GM12891 (cell line): ENCODE measurements around the gene AIMP1.

Experiments
- PAX5 ChIP-seq: IDR thresholded peaks from 2 replicates; pipeline ENCODE4 v1.6.1; 2011; ENCODE audit warnings: low read length, moderate library complexity, mild to moderate bottlenecking; ENCODE audit not compliant: insufficient read depth, severe bottlenecking
- POLR2A ChIP-seq: IDR thresholded peaks from 2 replicates; pipeline ENCODE4 v1.6.1; 2011; ENCODE audit warnings: low read depth, low read length, control low read depth
- POLR2AphosphoS5 ChIP-seq: IDR thresholded peaks from 2 replicates; pipeline ENCODE4 v1.6.1; 2011; ENCODE audit warnings: low read depth, low read length, control low read depth
- POU2F2 ChIP-seq: IDR thresholded peaks from 2 replicates; pipeline ENCODE4 v1.6.1; 2011; ENCODE audit warnings: low read depth, mild to moderate bottlenecking, control low read depth, low read length, moderate library complexity
- TAF1 ChIP-seq: IDR thresholded peaks from 2 replicates; pipeline ENCODE4 v1.6.1; 2011; ENCODE audit warnings: low read depth, low read length, control low read depth

- no peak for TF ChIP-seq POU2F2
- no peak for TF ChIP-seq POLR2A
- no peak for TF ChIP-seq TAF1
- no peak for TF ChIP-seq POLR2AphosphoS5
- no peak for TF ChIP-seq PAX5
Measured at GRCh38 chr4:106343865-106344646, 27.7 kb downstream of the AIMP1 start.
